ENCODE data around the gene ZAP70. TPM values are rescaled to one million over a fixed set of nuclear protein-coding genes. Genes with fewer than 3 reads are reported as not detected.

ZAP70 gene
- total and polyA plus RNA-seq, 2 of the 13 experiments (the other 11 are each of a cell fraction or from before 2014, with no cell fraction given) = 0.51 to 4.0 TPM

- TF ChIP-seq HINFP (CRISPR knock-in tag; IDR thresholded peaks at IDR 0.05; ENCODE audit: low read depth) (no peak), ZNF746 (CRISPR knock-in tag; IDR thresholded peaks at IDR 0.05) (no peak)
These were observed 25.1 kb upstream of the ZAP70 start (continued) for GRCh38 chr2:97688062-97688827.

- Histone ChIP-seq H2AFZ (ENCODE audit: low read length) (no peak overlapping the region), H3K36me3 (replicated peaks in 1 of 2; ENCODE audit: control insufficient read depth in 1 of 2, insufficient read depth in 2 of 2, low read length in 2 of 2) (no peaks in the 10 kb centered on the region), H3K4me3 (replicated peaks in 1 of 3; ENCODE audit: insufficient read depth in 1 of 3, low read depth in 2 of 3, low read length in 3 of 3) (no peak overlapping the region), H3K9me3 (ENCODE audit: low read length) (no peaks in the 10 kb centered on the region), H3K27me3 (ENCODE audit: control insufficient read depth in 1 of 2, insufficient read depth in 2 of 2, low read length in 2 of 2) (no peaks in the 10 kb centered on the region), H3K4me1 (ENCODE audit: insufficient read depth, low read length) (no peaks in the 10 kb centered on the region), H3K4me2 (ENCODE audit: low read depth, low read length) (no peak overlapping the region), H3K9ac (ENCODE audit: insufficient read depth, low read depth, low read length) (no peak overlapping the region), H4K20me1 (ENCODE audit: insufficient read depth, low read length) (no peaks in the 10 kb centered on the region), H3K27ac (ENCODE audit: extremely low read length, insufficient read depth, low read length) (no peak overlapping the region), H3K79me2 (ENCODE audit: insufficient read depth, low read length) (no peaks in the 10 kb centered on the region)
- intact Hi-C loops (cut with micrococcal nuclease; ENCODE audit: unreplicated experiment) = no loop called here
- POLR2A ChIA-PET = no interaction called here
- no peak for DNase-seq (ENCODE audit: low spot score)
- CTCF ChIA-PET (ENCODE audit: low intra/inter-chr PET ratio, low total read pairs) = no interaction called here
- no TSS peak for BruUV-seq (replicated peaks)
- no peak for TF ChIP-seq NFE2 (CRISPR knock-in tag; IDR thresholded peaks at IDR 0.05)
- TF ChIP-seq ZNF383 (CRISPR knock-in tag; IDR thresholded peaks at IDR 0.05; ENCODE audit: borderline replicate concordance) = no peak
- TF ChIP-seq RNF219 (CRISPR knock-in tag; IDR thresholded peaks at IDR 0.05) = no peak
- TF ChIP-seq ZNF564 (CRISPR knock-in tag; IDR thresholded peaks at IDR 0.05) = no peak
- TF ChIP-seq IRF1 (CRISPR knock-in tag; IDR thresholded peaks at IDR 0.05; ENCODE audit: low read depth) = no peak
- TF ChIP-seq ZNF747 (CRISPR knock-in tag; IDR thresholded peaks at IDR 0.05; ENCODE audit: borderline replicate concordance) = no peak
- no peak for TF ChIP-seq SRY (CRISPR knock-in tag; IDR thresholded peaks at IDR 0.05)
- no peak for TF ChIP-seq ARNT2 (CRISPR knock-in tag; IDR thresholded peaks at IDR 0.05; ENCODE audit: low read depth)
- TF ChIP-seq, protein P1, sequence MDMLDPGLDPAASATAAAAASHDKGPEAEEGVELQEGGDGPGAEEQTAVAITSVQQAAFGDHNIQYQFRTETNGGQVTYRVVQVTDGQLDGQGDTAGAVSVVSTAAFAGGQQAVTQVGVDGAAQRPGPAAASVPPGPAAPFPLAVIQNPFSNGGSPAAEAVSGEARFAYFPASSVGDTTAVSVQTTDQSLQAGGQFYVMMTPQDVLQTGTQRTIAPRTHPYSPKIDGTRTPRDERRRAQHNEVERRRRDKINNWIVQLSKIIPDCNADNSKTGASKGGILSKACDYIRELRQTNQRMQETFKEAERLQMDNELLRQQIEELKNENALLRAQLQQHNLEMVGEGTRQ (IDR thresholded peaks at IDR 0.05; ENCODE audit: low read depth, low read length) = no peak
- TF ChIP-seq, protein P1 (CRISPR knock-in tag; IDR thresholded peaks at IDR 0.05; ENCODE audit: borderline replicate concordance) = no peak
- TF ChIP-seq MED1 (CRISPR knock-in tag; IDR thresholded peaks at IDR 0.05) = no peak
- 22% methylated on average over 4 of the region's 6 CpGs for WGBS (ENCODE audit: low lambda C conversion rate)
- in situ Hi-C loops (cut with HindIII; ENCODE audit: extremely low pct_ligation_motif_present, low pct_unique_long_range_greater_than_20kb) = no loop called here
- FAIRE-seq = no peak
- ATAC-seq = peak; percentile 34; the same call in 2 of the 3 replicates
These were observed 22.2 kb upstream of the ZAP70 start for GRCh38 chr2:97691166-97691565.
